IPS DF 4.7 (cell line): Measurements from ENCODE around the gene BSG.
"Not testable (repeated sequence)": the region's sequence is repeated elsewhere in the genome, so short reads cannot be mapped to it uniquely, and the experiment has no call there.

ENCODE experiments used
- DNase-seq: peaks from one replicate; pipeline ENCODE4 v3.0.0-alpha.2; 2013; ENCODE audit warnings: low spot score; ENCODE audit errors: extremely low read depth

The BSG gene

GRCh38 chr19:620166-620862 is 47.9 kb downstream of the BSG start:
- DNase-seq, result no peak

DNA sequence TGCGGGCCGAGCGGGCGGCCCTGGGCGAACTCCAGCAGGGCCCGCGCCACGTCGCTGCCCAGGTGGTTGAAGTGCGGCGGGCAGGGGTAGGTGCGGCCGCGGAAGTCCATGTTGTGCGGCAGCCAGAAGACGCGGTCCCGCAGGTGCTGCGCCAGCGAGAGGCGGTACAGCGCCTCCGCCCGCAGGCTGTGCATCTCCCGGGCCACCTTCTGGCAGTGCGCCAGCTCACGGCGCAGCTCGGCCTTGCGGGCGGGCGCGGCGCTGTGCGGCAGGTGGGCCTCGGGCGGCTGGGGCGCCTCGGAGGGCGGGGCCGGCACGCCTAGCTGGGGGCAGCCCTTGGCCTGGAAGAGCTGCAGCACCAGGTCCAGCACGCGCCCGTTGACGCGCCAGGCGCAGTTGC is 48.8 kb downstream of the BSG start:
- DNase-seq, result not testable (repeated sequence)

- DNase-seq, result no peak
These were observed 49.4 kb downstream of the BSG start for GRCh38 chr19:621819-622218.

DNA sequence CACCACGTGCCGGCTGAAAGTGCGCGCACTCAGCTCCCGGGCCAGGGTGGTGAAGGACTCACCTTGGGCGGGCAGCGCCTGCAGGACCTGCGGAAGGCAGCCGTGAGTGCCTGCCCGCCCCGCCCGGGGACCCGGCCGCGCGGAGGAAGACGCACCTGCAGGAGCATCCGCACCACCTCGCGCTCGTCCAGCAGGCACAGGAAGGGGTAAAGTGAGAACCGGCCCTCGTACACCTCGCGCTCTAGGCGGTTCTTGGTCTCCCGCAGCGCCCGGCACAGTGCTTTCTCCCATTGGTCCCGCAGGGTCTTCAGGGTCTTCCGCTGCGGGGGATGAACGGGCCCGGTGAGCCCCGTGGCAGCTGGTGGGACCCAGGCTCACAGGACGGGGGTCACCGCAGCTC is 50.3 kb downstream of the BSG start:
- DNase-seq, result no peak

DNA sequence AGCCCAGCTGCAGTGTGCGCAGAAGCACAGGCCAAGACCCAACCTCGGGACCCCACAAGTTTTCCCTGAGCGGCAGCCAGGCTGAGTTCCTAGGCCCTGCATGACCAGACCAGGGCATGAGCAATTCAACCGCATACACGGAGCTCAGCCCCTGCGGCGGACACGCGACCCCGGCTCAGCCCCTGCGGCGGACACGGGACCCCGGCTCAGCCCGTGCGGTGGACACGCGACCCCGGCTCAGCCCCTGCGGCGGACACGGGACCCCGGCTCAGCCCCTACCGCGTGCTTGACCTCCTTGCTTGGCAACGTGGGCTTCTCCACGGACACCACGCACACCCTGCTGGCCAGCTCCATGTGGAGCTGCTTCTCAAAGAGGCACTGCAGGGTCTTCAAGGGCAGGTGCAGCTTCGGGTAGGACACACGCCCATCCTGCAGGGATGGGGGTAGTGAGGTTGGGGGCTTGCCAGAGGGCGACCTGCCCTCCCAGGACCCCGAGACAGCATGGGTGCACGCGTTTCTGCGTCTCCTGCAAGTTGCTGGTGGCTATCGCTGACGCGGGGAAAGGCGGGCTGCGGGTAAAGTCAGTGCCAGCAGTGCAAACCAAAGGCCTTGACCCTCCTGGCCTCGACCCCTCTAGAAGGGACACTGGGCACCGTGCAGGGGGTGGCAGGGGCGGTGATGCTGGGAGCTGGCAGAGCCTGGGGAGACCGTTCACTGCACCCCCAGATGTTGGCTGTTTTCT is 51.0 kb downstream of the BSG start:
- no peak for DNase-seq

DNA sequence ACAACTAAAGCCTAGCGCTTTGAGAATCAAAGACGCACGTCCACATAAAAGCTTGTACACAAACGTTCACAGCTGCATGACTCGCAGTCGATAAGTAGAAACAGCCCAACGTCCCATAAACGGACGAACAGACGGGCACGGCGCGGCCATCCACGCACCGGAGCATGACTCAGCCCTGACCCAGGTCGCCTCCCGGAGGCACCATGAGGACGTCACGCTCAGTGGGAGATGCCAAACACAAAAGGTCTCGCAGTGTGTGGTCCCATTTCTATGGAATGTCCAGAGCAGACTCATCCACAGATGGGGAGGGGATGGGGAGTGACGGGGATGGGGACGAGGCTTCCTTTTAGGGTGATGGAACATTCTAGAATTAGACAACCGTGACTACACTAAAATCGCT is 51.6 kb downstream of the BSG start:
- no peak for DNase-seq

DNA sequence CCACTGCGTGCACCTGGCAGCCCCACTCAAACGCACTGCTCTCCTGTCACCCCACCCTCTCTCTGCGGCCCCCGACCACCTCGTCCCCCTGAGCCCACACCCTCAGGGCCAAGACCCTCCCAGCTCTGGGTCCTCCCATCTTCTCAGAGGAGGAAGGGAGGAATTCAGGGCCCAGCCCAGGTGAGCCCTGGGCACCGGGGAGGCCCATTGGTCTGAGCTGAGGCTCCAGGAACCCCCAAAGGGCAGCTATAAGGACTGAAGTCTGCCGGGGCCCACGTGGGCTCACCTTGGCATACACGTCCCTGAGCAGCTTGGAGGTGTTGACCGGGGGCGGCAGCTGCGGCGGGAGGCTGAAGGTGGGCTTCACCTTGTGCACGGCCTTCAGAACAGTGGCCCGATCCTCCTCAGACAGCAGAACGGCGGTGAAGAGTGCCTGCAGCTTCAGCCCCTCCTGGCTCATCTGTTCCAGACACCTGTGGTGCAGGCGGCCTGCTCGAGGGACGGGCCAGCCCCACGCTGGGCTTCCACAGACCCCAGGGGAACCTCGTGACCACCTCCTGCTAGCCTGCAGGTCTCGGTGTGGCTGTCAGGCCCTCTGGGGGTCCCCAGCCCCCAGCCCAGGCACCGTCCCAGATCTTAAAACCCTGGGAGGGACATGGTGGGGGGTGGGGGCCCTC is 52.2 kb downstream of the BSG start:
- DNase-seq, result no peak

DNA sequence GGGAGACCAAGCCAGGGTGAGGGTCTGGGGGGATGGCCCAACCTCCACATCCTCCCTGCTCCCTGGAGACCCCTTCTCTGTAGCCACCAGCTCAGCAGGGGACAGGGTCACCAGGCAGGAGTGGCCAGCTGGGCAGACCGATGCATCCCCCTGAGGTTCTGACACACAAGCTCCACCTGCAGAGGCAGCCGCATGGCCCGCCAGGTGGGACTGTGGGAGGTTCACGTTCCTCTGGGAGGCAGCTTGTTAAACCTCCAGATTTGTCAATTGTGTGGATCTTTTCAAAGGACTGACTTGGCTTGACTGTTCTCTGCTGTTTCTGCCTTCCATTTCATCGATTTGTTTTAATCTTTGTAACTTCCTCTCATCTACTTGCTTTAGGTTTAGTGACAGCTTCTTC is 52.9 kb downstream of the BSG start:
- DNase-seq, result no peak

- DNase-seq, result not testable (repeated sequence)
These were observed 54.2 kb downstream of the BSG start for GRCh38 chr19:626566-626965.

DNA sequence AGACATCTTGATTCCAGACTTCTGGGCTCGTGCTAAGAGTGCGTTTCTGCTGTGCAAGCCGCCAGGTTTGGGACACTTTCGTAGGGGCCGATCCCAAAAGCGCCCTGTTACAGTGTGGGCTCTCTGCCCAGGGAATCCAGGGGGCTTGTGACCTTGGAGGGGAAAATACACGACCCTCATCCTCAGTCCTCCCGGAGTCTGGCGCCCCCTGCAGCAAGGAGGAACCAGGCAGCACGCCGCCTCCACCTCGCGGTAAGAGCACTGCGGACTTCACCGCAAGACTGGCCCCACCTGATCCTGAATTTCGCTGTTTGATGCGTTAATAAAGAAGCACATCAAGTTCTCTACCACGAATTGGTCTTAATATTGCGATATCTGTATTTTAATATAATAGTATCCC is 55.8 kb downstream of the BSG start:
- no peak for DNase-seq

DNA sequence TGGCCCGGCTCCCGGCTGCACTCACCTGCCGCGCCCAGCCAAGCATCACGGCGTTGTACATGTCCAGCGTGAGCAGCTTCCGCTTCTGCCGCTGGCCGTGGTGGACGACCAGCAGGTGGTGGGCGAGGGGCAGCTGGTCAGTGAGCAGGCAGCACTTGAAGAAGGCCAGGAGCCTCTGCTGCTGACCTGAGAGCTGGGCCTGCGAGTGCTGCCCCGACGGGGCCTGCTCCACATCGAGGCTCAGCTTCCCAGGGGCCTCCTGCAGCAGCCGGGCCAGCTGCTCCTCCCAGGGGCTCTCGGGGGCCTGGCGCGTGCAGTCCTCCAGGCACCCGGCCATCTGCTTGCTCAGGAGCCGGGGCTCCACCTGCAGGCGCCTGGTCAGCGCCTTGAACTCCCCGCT is 57.1 kb downstream of the BSG start:
- not testable (repeated sequence) for DNase-seq

DNA sequence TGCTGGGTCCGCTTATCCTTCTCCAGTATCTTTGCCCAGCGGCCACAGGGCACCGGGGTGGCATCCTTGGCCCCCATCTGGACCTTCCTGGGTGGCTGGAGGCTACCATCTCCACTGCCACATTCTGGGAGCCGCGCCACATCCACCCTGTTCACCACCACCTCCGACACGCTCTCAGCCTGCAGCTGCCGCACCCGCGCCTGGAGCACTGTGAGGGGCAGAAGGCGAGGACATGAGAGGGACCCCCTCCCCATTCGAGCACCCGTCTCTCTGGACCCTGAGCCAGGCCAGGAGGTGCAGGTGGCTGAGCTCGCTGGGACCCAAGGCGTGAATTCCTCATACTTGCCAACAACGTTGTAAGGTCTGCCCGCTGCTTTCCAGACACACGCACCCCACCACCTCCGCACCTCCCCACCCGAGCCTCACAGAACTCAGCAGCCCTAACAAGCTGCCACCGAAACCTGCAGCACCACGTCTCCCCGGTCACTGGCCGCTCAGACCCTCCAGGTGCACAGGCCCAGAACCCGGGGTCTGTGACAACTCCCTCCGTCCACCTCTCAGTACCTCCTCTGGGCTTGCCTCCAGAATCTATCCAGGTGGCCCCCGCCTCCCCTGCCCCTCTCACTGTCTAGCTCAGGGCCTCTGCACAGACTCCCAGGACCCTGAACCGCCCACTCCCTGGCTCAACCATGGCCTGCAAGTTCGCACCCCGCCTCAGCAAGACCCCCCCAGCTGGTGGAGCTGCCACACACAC is 57.7 kb downstream of the BSG start:
- DNase-seq, result no peak

- no peak for DNase-seq
These were observed 60.2 kb downstream of the BSG start for GRCh38 chr19:632579-633067.
